Measurements from ENCODE around the gene HOXA7. TPM values are rescaled to one million over a fixed set of nuclear protein-coding genes. Genes with fewer than 3 reads are reported as not detected.

Gene HOXA7
- total and polyA plus RNA-seq, 2 experiments from 2014 or later, result 0.24 TPM; not detected in 1

- H3K27ac ChIP-seq (ENCODE audit: low read depth), result no peak overlapping the region
- Mint-ChIP-seq H3K27ac (no peak overlapping the region), H3K4me3 (peak overlapping the region; percentile 44; the same call in 2 of the 3 replicates), H3K9me3 (peaks cover 22% of the 10 kb centered on the region), H3K27me3 (ENCODE audit: insufficient read depth, low read depth, poor library complexity) (peaks cover 100% of the 10 kb centered on the region), H3K36me3 (ENCODE audit: low read depth) (no peaks in the 10 kb centered on the region; the same call in 2 of the 3 replicates), H3K4me1 (peaks cover 18% of the 10 kb centered on the region)
- peaks cover 43% of the 10 kb centered on the region for H3F3A ChIP-seq (replicated peaks; ENCODE audit: low read depth)
- peak overlapping the region; percentile 74 for H3K4me2 ChIP-seq
- peaks cover 46% of the 10 kb centered on the region for H4K20me1 ChIP-seq (replicated peaks; ENCODE audit: insufficient read depth)
- no peak overlapping the region for H2AFZ ChIP-seq
- no peaks in the 10 kb centered on the region for H3K79me2 ChIP-seq (replicated peaks; ENCODE audit: insufficient read depth)
- H3K4me1 ChIP-seq (ENCODE audit: insufficient read depth), result peaks cover 20% of the 10 kb centered on the region
- H3K4me3 ChIP-seq, result peak overlapping the region; percentile 43; the same call in 1 of the 2 replicates
- DNase-seq (ENCODE audit: low spot score) (no peak), ATAC-seq (no peak)
- no peaks in the 10 kb centered on the region for H3K36me3 ChIP-seq (ENCODE audit: insufficient read depth)
- TF ChIP-seq ZNF331 (CRISPR knock-in tag; IDR thresholded peaks at IDR 0.05; ENCODE audit: low read depth) (no peak), ZNF462 (CRISPR knock-in tag; IDR thresholded peaks at IDR 0.05) (no peak)
- H3K9me2 ChIP-seq (ENCODE audit: insufficient read depth), result no peaks in the 10 kb centered on the region
- peaks cover 100% of the 10 kb centered on the region for H3K27me3 ChIP-seq (ENCODE audit: insufficient read depth)
Measured at GRCh38 chr7:27149842-27150567, 6.5 kb downstream of the HOXA7 start.

GRCh38 chr7:27148756-27149641, 7.5 kb downstream of the HOXA7 start:
- no peaks in the 10 kb centered on the region for H3K36me3 ChIP-seq (ENCODE audit: insufficient read depth)
- Mint-ChIP-seq H3K27me3 (ENCODE audit: insufficient read depth, low read depth, poor library complexity) (peaks cover 100% of the 10 kb centered on the region), H3K4me1 (peaks cover 15% of the 10 kb centered on the region), H3K4me3 (no peak overlapping the region), H3K36me3 (ENCODE audit: low read depth) (no peaks in the 10 kb centered on the region; the same call in 2 of the 3 replicates), H3K27ac (no peak overlapping the region), H3K9me3 (peaks cover 21% of the 10 kb centered on the region)
- H3K27ac ChIP-seq (ENCODE audit: low read depth), result no peak overlapping the region
- H3K9me2 ChIP-seq (ENCODE audit: insufficient read depth), result no peaks in the 10 kb centered on the region
- peaks cover 53% of the 10 kb centered on the region for H4K20me1 ChIP-seq (replicated peaks; ENCODE audit: insufficient read depth)
- H3K4me3 ChIP-seq, result no peak overlapping the region
- H3K4me1 ChIP-seq (ENCODE audit: insufficient read depth), result peaks cover 20% of the 10 kb centered on the region
- peak; percentile 17 for DNase-seq (ENCODE audit: low spot score)
- no peak overlapping the region for H2AFZ ChIP-seq
- peaks cover 100% of the 10 kb centered on the region for H3K27me3 ChIP-seq (ENCODE audit: insufficient read depth)
- ATAC-seq, result no peak
- peaks cover 43% of the 10 kb centered on the region for H3F3A ChIP-seq (replicated peaks; ENCODE audit: low read depth)
- no peaks in the 10 kb centered on the region for H3K79me2 ChIP-seq (replicated peaks; ENCODE audit: insufficient read depth)
- H3K4me2 ChIP-seq, result no peak overlapping the region; the same call in 1 of the 2 replicates
- no peak for TF ChIP-seq NANOG (IDR thresholded peaks at IDR 0.05; ENCODE audit: borderline replicate concordance)
- no peak for TF ChIP-seq JUNB (IDR thresholded peaks at IDR 0.05; ENCODE audit: unreplicated experiment)
- TF ChIP-seq ETS1 (IDR thresholded peaks at IDR 0.05), result no peak
- peak; percentile 92 for TF ChIP-seq EZH2 (IDR thresholded peaks at IDR 0.05; ENCODE audit: low read depth, unreplicated experiment)
- peak; percentile 60 for TF ChIP-seq EZH2phosphoT487 (IDR thresholded peaks at IDR 0.05; ENCODE audit: unreplicated experiment)
- no peak for TF ChIP-seq REST (IDR thresholded peaks at IDR 0.05; ENCODE audit: unreplicated experiment)
- TF ChIP-seq ZNF331 (CRISPR knock-in tag; IDR thresholded peaks at IDR 0.05; ENCODE audit: low read depth), result no peak

Measured in GM23338 (cell line).